ENCODE measurements around the gene FNDC11. TPM values are rescaled to one million over a fixed set of nuclear protein-coding genes. Genes with fewer than 3 reads are reported as not detected.
"Not testable (repeated sequence)": the region's sequence is repeated elsewhere in the genome, so short reads cannot be mapped to it uniquely, and the experiment has no call there.

FNDC11 gene
- total and polyA plus RNA-seq, 4 donors, result 0.57 to 0.84 TPM; not detected in 2

DNA sequence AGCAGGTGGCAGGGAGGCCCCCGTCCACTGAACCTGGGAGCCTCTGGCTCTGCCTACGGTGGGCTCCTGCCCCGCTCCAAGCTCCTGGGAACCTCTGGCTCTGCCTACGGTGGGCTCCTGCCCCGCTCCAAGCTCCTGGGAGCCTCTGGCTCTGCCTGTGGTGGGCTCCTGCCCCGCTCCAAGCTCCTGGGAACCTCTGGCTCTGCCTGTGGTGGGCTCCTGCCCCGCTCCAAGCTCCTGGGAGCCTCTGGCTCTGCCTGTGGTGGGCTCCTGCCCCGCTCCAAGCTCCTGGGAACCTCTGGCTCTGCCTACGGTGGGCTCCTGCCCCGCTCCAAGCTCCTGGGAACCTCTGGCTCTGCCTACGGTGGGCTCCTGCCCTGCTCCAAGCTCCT lies 17.1 kb downstream of the FNDC11 start:
- H3K27me3 ChIP-seq (ENCODE audit: control insufficient read depth in 1 of 2, insufficient read depth in 2 of 2, low read length in 1 of 2); H3K27ac ChIP-seq (ENCODE audit: low read depth in 1 of 2, low read length in 2 of 2); H3K4me3 ChIP-seq (ENCODE audit: low read length in 2 of 2); H3K4me1 ChIP-seq (ENCODE audit: control insufficient read depth in 1 of 2, insufficient read depth in 2 of 2, low read length in 2 of 2); H3K36me3 ChIP-seq (ENCODE audit: control insufficient read depth in 1 of 2, insufficient read depth in 2 of 2, low read length in 1 of 2); H3K9me3 ChIP-seq (ENCODE audit: control insufficient read depth, low read length); ATAC-seq (ENCODE audit: low FRiP score); intact Hi-C loops (cut with DNase I); DNase-seq: not testable (repeated sequence)
- 56 to 59% methylated on average over 2 to 8 of the region's 11 CpGs for WGBS, 2 donors

DNA sequence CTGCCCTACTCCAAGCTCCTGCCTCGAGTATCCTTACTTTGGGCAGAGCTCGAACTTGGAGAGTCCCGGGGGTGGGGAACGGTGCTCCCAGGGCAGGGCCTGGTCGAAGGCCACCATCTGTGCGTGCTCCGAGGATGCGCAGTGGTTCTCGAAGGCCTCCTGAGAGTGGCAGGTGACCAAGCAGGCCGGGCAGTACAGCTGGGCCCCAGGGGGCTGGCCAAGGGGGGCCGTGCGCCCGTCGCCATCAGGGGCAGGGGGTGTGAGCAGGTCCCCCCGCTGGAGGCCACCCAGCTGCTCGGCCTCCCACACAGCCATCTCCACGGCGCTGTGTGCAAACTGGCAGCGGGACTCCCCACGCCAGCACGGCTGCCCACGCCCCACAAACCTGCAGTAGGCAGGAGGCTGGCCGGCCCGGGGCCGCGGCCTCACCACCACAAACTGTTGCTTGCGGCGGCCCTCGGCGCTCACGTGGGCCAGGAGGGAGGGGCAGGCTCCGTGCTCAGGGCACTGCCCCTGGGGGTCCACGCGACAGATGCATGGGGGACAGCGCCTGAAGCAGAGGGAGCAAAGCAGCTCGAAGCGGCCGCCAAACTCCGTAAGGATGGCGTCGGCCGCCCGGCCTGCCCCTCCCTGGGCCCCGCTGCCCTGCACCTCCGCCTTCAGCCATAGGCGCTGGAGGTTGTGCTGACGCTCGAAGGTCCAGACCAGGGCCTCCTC lies 18.3 kb downstream of the FNDC11 start:
- DNase-seq, result no peak
- intact Hi-C loops (cut with DNase I), result no loop called here
- no peak overlapping the region for H3K27ac ChIP-seq (ENCODE audit: low read depth in 1 of 2, low read length in 2 of 2)
- H3K4me1 ChIP-seq (ENCODE audit: control insufficient read depth in 1 of 2, insufficient read depth in 2 of 2, low read length in 2 of 2), result no peaks in the 10 kb centered on the region
- no peaks in the 10 kb centered on the region for H3K9me3 ChIP-seq (ENCODE audit: control insufficient read depth, low read length)
- H3K4me3 ChIP-seq (ENCODE audit: low read length in 2 of 2), result no peak overlapping the region
- no peak for ATAC-seq (ENCODE audit: low FRiP score)
- 91 to 92% methylated on average over 36 to 48 of the region's 48 CpGs for WGBS, 2 donors
- H3K36me3 ChIP-seq (ENCODE audit: control insufficient read depth in 1 of 2, insufficient read depth in 2 of 2, low read length in 1 of 2), result no peaks in the 10 kb centered on the region
- no peaks in the 10 kb centered on the region for H3K27me3 ChIP-seq (ENCODE audit: control insufficient read depth in 1 of 2, insufficient read depth in 2 of 2, low read length in 1 of 2)

DNA sequence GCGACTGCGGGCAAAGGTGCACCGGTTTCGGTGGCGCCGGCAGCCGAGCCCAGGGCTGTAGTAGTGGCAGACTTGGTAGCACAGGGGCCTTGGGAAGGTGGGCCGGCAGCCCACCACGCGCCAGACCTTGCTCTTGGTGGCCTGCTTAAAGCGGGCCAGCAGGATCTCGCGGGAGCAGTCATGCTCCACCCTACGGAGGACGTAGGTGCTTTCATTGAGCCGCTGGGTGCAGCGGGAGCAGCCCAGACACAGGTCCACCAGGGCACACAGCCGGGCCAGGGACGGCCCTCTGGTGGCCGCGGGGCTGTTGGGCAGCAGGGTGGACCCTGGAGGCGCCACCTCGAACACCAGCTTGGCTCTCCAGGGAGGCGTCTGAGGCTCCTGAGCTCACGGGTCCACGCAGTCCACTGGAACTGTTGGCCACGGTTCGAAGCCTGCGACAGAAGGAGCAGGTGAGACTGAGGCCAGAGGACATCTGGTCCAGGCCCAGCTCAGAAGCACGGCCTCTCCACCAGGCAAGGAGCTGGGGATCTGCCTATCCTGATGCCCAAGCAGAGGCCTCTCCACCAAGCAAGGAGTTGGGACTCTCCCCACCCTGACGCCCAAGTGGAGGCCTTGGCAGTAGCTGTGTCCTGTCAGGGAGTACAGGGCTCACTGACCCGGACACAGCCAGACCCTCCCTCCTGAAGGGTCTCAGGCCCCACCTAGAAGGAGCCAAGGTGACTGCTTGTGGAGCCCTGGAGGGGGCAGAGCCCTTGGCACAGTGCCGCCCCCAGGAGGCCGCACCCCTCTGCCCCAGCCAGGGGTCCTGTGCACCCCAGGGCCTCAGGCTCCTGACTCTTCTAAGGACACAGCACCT lies 19.1 kb downstream of the FNDC11 start:
- no peaks in the 10 kb centered on the region for H3K27me3 ChIP-seq (ENCODE audit: control insufficient read depth in 1 of 2, insufficient read depth in 2 of 2, low read length in 1 of 2)
- H3K27ac ChIP-seq (ENCODE audit: low read depth in 1 of 2, low read length in 2 of 2), result no peak overlapping the region
- no peaks in the 10 kb centered on the region for H3K9me3 ChIP-seq (ENCODE audit: control insufficient read depth, low read length)
- peak overlapping the region; percentile 58 to 66 for H3K4me3 ChIP-seq (ENCODE audit: low read length in 2 of 2)
- intact Hi-C loops (cut with DNase I), result no loop called here
- no peaks in the 10 kb centered on the region for H3K4me1 ChIP-seq (ENCODE audit: control insufficient read depth in 1 of 2, insufficient read depth in 2 of 2, low read length in 2 of 2)
- no peak for DNase-seq
- 89 to 91% methylated on average over 31 to 34 of the region's 34 CpGs for WGBS, 2 donors
- H3K36me3 ChIP-seq (ENCODE audit: control insufficient read depth in 1 of 2, insufficient read depth in 2 of 2, low read length in 1 of 2), result no peaks in the 10 kb centered on the region
- peak; percentile 47 for ATAC-seq (ENCODE audit: low FRiP score)

DNA sequence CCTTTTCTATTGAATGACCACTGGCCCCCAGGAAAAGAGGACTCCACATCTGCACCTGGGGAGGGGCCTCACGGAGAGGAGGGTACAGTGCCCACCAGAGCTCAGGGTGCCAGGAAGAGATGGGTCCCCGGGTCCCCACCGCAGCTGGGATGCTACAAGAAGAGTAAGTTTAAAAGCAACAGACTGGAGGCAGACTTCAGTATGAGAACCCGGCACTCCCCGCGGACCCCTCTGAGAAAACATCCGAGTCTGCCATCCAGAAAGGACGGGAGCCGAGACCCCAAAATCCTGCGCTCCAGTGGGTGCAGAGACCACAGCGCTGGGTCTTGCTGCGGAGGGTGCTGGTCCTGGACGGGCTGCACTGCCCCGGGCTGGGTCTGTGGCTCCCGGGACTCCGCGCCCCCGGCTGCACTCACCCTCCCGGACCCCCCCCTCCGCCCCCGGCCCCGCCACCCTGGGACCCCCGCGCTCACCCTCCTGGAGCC lies 19.7 kb downstream of the FNDC11 start:
- H3K27ac ChIP-seq (ENCODE audit: low read depth in 1 of 2, low read length in 2 of 2), result no peak overlapping the region

DNA sequence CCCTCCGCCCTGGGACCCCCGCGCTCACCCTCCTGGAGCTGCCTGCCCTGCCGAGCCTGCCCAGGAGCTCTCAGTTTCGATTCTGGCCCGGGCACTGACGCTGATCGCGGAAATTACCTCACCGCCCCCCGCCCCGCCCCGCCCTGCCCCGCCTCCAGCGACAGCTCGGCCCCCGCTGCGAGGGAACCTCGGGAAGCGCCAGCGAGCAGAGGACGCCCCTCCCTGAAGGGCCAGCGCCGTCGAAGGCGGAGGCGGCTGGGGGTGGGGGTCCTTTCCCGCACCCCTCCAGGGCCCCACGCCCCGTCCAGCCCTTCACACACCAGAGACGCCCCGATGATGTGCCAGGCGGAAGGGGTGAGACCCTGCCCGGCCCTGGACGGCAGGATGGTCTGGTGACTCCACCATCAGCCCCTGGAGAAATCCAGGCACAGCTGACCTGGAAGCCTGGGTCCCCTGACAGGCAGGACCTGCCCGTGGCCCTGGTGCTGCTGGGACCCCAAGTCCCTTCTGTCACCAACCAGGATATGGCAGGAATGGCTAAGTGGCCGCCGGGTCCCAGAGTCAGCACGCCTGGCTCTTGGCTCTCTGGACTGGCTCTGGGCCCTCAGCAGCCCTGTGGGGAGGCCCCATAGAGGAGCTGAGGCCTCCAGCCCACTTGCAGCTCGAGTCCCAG lies 20.3 kb downstream of the FNDC11 start, which contains the start of gene HELZ2:
TSS of gene HELZ2 (minus strand) at position 84 of the 673 bp plus-strand sequence. CDS start 1,854 bp downstream, outside the sequence.
- Histone ChIP-seq H3K36me3 (ENCODE audit: control insufficient read depth in 1 of 2, insufficient read depth in 2 of 2, low read length in 1 of 2) (no peaks in the 10 kb centered on the region), H3K4me1 (ENCODE audit: control insufficient read depth in 1 of 2, insufficient read depth in 2 of 2, low read length in 2 of 2) (no peaks in the 10 kb centered on the region), H3K4me3 (ENCODE audit: low read length in 2 of 2) (peak within 1 kb of the TSS; percentile 58 to 66), H3K9me3 (ENCODE audit: control insufficient read depth, low read length) (no peaks in the 10 kb centered on the region), H3K27ac (ENCODE audit: low read depth in 1 of 2, low read length in 2 of 2) (no peak within 1 kb of the TSS), H3K27me3 (ENCODE audit: control insufficient read depth in 1 of 2, insufficient read depth in 2 of 2, low read length in 1 of 2) (no peaks in the 10 kb centered on the region)
- DNase-seq (peak; percentile 86 to 92), ATAC-seq (ENCODE audit: low FRiP score) (peak; percentile 82)
- intact Hi-C loops (cut with DNase I), result no loop called here
- 6 to 7% methylated on average over 31 to 40 of the region's 40 CpGs for whole genome bisulfite sequencing, 2 donors

More for the DNA sequence above, 19.7 kb downstream of the FNDC11 start:
- no peaks in the 10 kb centered on the region for H3K4me1 ChIP-seq (ENCODE audit: control insufficient read depth in 1 of 2, insufficient read depth in 2 of 2, low read length in 2 of 2)
- no peaks in the 10 kb centered on the region for H3K36me3 ChIP-seq (ENCODE audit: control insufficient read depth in 1 of 2, insufficient read depth in 2 of 2, low read length in 1 of 2)
- intact Hi-C loops (cut with DNase I), result no loop called here
- no peak for DNase-seq
- H3K4me3 ChIP-seq (ENCODE audit: low read length in 2 of 2), result peak overlapping the region; percentile 58 to 66
- ATAC-seq (ENCODE audit: low FRiP score), result peak; percentile 3
- no peaks in the 10 kb centered on the region for H3K27me3 ChIP-seq (ENCODE audit: control insufficient read depth in 1 of 2, insufficient read depth in 2 of 2, low read length in 1 of 2)
- H3K9me3 ChIP-seq (ENCODE audit: control insufficient read depth, low read length), result no peaks in the 10 kb centered on the region
- whole genome bisulfite sequencing, 2 donors, result 2 to 3% methylated on average over 17 to 24 of the region's 24 CpGs

DNA sequence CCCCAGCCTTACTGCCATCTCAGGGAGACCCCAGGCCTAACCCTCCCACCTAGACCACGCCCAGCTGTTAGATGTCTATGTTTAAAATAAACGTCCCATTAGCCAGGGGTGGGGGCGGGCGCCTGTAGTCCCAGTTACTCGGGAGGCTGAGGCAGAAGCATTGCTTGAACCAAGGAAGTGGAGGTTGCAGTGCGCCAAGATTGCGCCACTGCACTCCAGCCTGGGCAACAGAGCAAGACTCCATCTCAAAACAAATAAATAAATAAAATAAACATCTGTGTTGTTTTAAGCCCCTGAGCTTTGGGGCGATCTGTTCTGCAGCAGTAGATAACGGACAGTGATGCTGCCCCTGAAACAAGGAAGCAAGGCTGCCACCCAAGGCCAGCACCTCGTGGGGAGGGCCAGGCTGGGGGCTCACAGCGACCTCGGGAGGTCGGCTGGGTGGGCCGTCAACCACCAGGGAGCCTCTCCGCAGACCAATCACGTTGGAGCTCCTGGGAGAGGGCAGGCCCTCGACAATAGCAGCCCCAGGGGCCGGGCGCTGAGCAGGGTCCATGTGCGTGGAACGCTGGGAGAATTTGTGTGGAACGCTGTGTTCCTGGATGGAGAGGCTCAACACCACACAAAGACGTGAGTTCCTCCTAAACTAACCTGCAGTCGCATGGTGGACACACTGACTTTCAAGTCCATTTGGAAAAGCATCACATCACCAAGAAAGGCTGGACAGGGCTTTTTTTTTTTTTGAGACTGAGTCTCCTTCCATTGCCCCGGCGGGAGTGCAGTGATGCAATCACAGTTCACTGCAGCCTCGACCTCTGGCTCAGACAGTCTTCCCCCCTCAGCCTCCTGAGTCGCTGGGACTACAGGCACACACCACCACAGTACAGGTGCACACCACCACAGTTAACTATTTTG lies 21.1 kb downstream of the FNDC11 start:
- Histone ChIP-seq H3K4me1 (ENCODE audit: control insufficient read depth in 1 of 2, insufficient read depth in 2 of 2, low read length in 2 of 2) (no peaks in the 10 kb centered on the region), H3K36me3 (ENCODE audit: control insufficient read depth in 1 of 2, insufficient read depth in 2 of 2, low read length in 1 of 2) (no peaks in the 10 kb centered on the region), H3K4me3 (ENCODE audit: low read length in 2 of 2) (no peak overlapping the region), H3K27me3 (ENCODE audit: control insufficient read depth in 1 of 2, insufficient read depth in 2 of 2, low read length in 1 of 2) (no peaks in the 10 kb centered on the region), H3K9me3 (ENCODE audit: control insufficient read depth, low read length) (no peaks in the 10 kb centered on the region), H3K27ac (ENCODE audit: low read depth in 1 of 2, low read length in 2 of 2) (no peak overlapping the region)
- DNase-seq, result peak in 1 of 2 donors; percentile 74
- intact Hi-C loops (cut with DNase I), result no loop called here
- no peak for ATAC-seq (ENCODE audit: low FRiP score)
- 69 to 73% methylated on average over 28 of the region's 28 CpGs for WGBS, 2 donors

DNA sequence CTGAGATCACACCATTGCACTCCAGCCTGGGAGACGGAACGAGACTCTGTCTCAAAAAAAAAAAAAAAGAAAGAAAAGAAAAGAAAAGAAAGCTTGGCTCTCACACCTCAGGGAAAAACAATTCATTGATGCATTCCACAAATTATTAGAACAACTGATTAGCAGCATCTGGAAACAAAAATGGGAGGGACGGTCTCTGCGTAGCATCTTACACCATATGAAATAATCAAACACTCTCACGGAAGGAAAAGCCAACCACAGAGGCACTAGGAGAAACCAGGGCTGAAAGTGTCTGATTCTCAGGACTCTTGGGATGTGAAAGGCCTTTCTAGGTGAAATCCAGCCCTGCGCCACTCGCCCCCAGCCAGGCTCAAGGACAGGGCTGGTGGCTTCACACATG lies 22.4 kb downstream of the FNDC11 start:
- no peaks in the 10 kb centered on the region for H3K9me3 ChIP-seq (ENCODE audit: control insufficient read depth, low read length)
- H3K36me3 ChIP-seq (ENCODE audit: control insufficient read depth in 1 of 2, insufficient read depth in 2 of 2, low read length in 1 of 2), result no peaks in the 10 kb centered on the region
- 72 to 76% methylated on average over 7 of the region's 7 CpGs for WGBS, 2 donors
- no peak overlapping the region for H3K4me3 ChIP-seq (ENCODE audit: low read length in 2 of 2)
- ATAC-seq (ENCODE audit: low FRiP score) (no peak), DNase-seq (no peak)
- H3K27me3 ChIP-seq (ENCODE audit: control insufficient read depth in 1 of 2, insufficient read depth in 2 of 2, low read length in 1 of 2), result no peaks in the 10 kb centered on the region
- intact Hi-C loops (cut with DNase I), result no loop called here
- H3K27ac ChIP-seq (ENCODE audit: low read depth in 1 of 2, low read length in 2 of 2), result no peak overlapping the region
- H3K4me1 ChIP-seq (ENCODE audit: control insufficient read depth in 1 of 2, insufficient read depth in 2 of 2, low read length in 2 of 2), result no peaks in the 10 kb centered on the region

Data from aorta (tissue), 5 donors.